Hematopoietic multipotent progenitor cell treated with erythropoietin and hydrocortisone succinate and interleukin-3 and kit ligand, for 6 days (in vitro differentiated cells): ENCODE data around the gene ESPN.
"Not testable (repeated sequence)": the region's sequence is repeated elsewhere in the genome, so short reads cannot be mapped to it uniquely, and the experiment has no call there.

ENCODE experiments used
- DNase-seq: peaks from one replicate; pipeline ENCODE4 v3.0.0-alpha.2; 2015

ESPN gene

GRCh38 chr1:6410248-6410893 lies 14.2 kb upstream of the ESPN start:
- no peak for DNase-seq

GRCh38 chr1:6412896-6413295 lies 11.7 kb upstream of the ESPN start:
- no peak for DNase-seq

GRCh38 chr1:6414443-6414844 lies 10.1 kb upstream of the ESPN start:
- peak; percentile 82 for DNase-seq

GRCh38 chr1:6414881-6415626 lies 9.5 kb upstream of the ESPN start:
- DNase-seq, result no peak

- no peak for DNase-seq
Measured at GRCh38 chr1:6416295-6416656, 8.3 kb upstream of the ESPN start.

- no peak for DNase-seq
Measured at GRCh38 chr1:6416906-6417305, 7.7 kb upstream of the ESPN start.

- DNase-seq, result no peak
Measured at GRCh38 chr1:6417961-6418667, 6.5 kb upstream of the ESPN start.

GRCh38 chr1:6418668-6419396 lies 5.7 kb upstream of the ESPN start:
- DNase-seq, result no peak

GRCh38 chr1:6419397-6419803 lies 5.2 kb upstream of the ESPN start:
- DNase-seq, result no peak

GRCh38 chr1:6419804-6420453 lies 4.6 kb upstream of the ESPN start, which contains the start of gene HES2:
TSS of gene HES2 (minus strand) at chr1:6419919. CDS start at chr1:6419820, 99 bp downstream.
- peak; percentile 67 for DNase-seq

GRCh38 chr1:6420454-6421042 lies 4.0 kb upstream of the ESPN start:
- DNase-seq, result peak; percentile 83

- no peak for DNase-seq
Measured at GRCh38 chr1:6421266-6421665, 3.3 kb upstream of the ESPN start.

- DNase-seq, result peak; percentile 80
Measured at GRCh38 chr1:6423321-6423999, 1.1 kb upstream of the ESPN start.

GRCh38 chr1:6424000-6424565 lies 493 bp upstream of the ESPN start:
- no peak for DNase-seq

- DNase-seq, result no peak
Measured at GRCh38 chr1:6425658-6426057, 1.1 kb downstream of the ESPN start.

GRCh38 chr1:6426277-6426971 lies 1.8 kb downstream of the ESPN start:
- no peak for DNase-seq

GRCh38 chr1:6426972-6427350 lies 2.4 kb downstream of the ESPN start:
- DNase-seq, result no peak

- DNase-seq, result no peak
Measured at GRCh38 chr1:6427441-6428390, 3.1 kb downstream of the ESPN start.

GRCh38 chr1:6428453-6428852 lies 3.9 kb downstream of the ESPN start:
- not testable (repeated sequence) for DNase-seq
